ENCODE data around the gene KNTC1.
"Not testable (repeated sequence)": the region's sequence is repeated elsewhere in the genome, so short reads cannot be mapped to it uniquely, and the experiment has no call there.

Gene KNTC1, protein sequence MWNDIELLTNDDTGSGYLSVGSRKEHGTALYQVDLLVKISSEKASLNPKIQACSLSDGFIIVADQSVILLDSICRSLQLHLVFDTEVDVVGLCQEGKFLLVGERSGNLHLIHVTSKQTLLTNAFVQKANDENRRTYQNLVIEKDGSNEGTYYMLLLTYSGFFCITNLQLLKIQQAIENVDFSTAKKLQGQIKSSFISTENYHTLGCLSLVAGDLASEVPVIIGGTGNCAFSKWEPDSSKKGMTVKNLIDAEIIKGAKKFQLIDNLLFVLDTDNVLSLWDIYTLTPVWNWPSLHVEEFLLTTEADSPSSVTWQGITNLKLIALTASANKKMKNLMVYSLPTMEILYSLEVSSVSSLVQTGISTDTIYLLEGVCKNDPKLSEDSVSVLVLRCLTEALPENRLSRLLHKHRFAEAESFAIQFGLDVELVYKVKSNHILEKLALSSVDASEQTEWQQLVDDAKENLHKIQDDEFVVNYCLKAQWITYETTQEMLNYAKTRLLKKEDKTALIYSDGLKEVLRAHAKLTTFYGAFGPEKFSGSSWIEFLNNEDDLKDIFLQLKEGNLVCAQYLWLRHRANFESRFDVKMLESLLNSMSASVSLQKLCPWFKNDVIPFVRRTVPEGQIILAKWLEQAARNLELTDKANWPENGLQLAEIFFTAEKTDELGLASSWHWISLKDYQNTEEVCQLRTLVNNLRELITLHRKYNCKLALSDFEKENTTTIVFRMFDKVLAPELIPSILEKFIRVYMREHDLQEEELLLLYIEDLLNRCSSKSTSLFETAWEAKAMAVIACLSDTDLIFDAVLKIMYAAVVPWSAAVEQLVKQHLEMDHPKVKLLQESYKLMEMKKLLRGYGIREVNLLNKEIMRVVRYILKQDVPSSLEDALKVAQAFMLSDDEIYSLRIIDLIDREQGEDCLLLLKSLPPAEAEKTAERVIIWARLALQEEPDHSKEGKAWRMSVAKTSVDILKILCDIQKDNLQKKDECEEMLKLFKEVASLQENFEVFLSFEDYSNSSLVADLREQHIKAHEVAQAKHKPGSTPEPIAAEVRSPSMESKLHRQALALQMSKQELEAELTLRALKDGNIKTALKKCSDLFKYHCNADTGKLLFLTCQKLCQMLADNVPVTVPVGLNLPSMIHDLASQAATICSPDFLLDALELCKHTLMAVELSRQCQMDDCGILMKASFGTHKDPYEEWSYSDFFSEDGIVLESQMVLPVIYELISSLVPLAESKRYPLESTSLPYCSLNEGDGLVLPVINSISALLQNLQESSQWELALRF (N-terminal part only)

DNA sequence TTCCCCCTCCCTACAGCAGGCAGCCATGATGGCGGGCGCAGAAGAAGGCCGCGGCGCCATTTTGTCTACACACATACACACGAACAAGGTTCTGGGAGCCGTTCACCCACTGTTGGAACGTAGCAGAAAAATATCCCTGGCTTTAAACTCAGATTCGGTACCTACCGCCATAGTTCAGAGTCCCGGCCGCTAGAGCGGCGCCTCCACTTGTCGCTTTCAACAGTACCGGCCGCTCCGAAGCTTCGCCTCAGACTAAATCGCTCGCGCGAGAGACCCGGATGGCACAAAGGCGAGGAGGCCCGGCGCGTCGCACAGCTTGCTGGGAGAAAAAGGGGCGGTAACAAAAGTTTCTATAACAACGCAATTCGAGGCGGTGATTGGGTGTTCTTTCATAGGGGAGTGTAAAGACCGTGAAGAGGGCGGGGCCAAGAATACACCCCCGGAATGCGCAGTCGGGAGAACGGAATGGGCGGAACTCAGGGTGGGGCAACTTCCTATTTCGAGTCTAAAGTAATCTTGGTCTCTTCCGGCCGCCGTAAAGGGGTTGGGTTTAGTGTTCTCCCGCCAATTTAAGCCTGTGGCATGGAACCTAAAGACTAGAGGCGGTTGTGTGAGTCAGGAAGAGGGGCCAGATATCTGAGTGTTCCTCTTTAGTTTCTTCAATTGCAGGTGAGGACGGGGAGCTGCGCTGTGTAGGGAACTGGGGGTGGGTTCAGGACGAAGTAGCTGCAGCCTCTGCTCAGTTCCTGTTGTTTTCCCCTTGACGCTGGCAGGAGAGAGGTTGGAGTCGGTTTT is at the start of gene KNTC1, which contains the start of gene RSRC2:
TSS of gene KNTC1 (plus strand) at position 567 of the 795 bp plus-strand sequence. CDS start 2,815 bp downstream, outside the sequence.
TSS of gene RSRC2 (minus strand) at position 254 of the 795 bp plus-strand sequence. CDS start at position 171, 83 bp downstream.
- peak; percentile 98 for DNase-seq

DNA sequence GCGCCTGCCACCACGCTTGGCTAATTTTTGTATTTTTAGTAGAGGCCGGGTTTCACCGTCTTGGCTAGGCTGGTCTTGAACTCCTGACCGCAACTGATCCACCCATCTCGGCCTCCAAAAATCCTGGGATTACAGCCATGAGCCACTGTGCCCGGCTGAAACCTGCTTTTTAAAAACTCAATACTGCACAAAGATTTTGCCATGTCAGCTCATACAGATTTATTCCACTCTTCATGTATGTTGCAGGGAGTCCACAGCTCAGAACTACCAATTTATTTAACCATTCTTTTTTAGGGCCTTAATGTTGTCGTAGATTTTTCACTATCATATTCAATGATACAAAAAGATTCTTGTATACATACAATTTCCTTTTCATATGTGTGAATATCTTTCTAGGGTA is 46.3 kb upstream of the KNTC1 start:
- no peak for DNase-seq

DNA sequence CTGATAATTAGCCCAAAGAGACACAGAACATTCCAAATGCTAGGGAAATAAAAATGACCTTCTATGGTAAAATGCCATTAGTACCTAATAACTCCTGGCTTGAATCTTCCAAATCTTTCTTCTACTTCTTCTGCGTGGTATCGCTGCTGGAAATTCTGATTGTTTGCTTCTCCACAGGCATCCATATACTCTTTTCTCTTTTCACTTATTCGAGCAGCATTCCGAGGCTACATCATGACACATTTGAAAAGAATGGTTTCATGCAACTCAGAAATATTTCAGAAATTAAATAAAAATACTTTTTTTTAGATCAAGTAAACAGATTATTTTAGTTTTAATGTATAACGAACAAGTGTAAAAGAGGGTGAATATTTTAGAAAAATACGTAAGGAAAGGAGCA is 45.2 kb upstream of the KNTC1 start:
- DNase-seq: no peak

DNA sequence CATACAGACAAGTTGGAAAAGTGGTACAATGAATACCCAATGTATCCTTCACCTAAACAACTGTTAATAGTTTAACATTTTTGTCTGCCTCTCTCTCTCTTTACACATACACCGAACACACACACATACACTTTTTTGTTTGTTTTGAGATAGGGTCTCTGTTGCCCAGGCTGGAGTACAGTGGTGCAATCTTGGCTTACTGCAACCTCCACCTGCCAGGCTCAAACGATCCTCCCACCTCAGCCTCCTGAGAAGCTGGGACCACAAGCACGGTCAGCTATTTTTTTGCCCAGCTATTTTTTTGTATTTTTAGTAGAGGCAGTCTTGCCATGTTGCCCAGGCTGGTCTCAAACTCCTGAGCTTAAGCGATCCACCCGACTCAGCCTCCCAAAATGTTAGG is 43.1 kb upstream of the KNTC1 start:
- DNase-seq: no peak

DNA sequence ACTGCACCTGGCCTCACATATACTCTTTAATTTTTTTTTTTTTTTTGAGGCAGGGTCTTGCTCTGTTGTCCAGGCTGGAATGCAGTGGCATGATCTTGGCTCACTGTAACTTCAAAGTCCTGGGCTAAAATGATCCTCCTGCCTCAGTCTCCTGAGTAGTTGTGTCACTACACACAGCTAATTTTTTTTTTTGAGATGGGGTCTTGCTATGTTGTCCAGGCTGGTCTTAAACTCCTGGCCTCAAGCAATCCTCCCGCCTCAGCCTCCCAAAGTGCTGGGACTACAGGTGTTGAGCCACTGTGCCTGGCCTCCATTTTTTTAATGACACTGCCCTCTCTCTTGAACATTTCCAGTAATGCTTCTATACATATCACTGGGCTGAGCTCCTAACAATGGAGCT is 42.7 kb upstream of the KNTC1 start:
- DNase-seq: not testable (repeated sequence)

DNA sequence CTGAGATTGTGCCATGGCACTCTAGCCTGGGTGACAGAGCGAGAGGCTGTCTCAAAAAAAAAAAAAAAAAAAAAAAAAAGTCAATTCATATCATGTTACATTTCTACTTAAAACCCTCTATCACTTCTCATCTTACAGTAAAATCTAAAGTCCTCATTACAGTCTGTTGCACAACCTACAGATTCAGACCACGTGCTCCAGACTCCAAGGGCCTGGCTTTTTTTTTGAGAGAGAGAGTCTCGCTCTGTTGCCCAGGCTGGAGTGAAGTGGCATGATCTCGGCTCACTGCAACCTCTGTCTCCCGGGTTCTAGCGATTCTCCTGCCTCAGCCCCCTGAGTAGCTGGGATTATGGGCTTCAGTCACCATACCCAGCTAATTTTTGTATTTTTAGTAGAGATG is 40.7 kb upstream of the KNTC1 start:
- DNase-seq: not testable (repeated sequence)

DNA sequence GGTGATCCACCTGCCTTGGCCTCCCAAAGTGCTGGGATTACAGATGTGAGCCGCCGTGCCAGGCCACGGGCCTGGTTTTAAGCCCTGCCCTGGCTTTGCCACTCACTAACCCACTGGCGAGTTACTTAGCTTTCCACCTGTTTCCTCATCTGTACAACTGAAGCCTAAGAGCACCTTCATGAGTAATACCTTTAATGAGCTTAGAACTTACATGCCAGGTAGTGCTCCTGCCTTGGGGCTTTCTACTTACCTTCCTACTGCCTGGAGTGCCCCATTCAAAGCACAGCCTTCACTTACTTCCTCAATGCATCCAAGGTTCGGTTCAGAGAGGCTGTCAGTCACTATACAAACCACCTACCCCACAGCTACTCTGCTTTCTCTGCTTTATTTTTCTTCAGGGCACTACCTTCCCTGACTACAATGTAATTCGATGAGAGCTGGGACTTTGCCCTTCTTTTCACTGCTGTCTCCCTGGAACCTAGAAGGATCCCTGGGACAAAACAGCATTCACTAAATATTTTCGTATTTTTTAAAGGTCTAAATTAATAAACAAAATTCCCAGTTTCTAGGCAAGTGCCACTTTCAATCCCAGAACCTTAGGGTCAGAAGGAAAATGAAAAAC is 40.1 kb upstream of the KNTC1 start:
- no peak for DNase-seq

DNA sequence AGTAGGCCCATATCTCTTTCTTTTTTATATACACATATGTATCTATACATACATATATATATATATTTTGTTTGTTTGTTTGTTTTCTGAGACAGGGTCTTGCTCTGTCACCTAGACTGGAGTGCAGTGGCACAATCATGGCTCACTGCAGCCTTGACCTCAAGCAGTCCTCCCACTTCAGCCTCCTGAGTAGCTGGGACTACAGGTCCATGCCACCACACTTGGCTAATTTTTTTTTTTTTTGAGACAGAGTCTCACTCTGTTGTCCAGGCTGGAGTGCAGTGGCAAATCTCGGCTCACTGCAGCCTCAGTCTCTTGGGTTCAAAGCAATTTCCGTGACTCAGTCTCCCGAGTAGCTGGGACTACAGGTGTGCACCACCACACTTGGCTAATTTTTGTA is 39.2 kb upstream of the KNTC1 start:
- DNase-seq: not testable (repeated sequence)

DNA sequence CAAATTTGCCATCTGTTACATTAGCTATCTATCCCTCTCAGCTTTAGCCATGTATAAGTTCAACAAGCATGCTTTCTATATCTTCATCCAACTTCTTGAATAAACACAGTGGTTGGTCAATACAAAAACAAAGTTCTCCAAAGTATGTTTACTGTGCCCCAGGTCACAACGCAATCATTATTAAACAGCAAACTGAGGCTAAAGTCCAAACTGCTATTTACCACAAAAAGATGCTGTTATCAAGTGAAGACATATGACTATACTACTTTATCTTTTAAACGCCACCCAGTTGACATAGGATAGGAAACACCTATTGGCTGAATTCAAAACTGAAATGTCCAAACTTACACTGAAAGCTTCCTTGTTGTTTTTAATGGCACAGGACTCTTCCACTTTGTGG is 38.0 kb upstream of the KNTC1 start:
- no peak for DNase-seq

DNA sequence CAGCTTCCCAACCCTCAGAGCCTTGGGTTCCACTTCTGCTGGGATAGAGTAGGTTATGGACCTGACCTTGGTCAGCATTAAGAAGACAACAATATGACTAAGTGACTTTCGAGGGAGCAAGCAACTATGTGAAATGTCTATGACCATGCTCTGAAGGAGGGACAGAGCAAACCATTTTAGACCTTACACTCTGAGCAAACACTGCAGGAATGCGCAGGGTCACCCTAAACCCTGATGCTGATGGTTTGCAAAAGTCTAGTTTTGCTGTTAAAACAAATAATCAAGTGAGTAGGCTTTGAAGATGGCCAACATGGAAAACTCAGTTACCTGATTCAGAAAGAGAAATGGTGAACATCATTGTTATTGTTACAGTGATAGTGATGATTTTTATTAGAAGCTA is 35.1 kb upstream of the KNTC1 start:
- no peak for DNase-seq

DNA sequence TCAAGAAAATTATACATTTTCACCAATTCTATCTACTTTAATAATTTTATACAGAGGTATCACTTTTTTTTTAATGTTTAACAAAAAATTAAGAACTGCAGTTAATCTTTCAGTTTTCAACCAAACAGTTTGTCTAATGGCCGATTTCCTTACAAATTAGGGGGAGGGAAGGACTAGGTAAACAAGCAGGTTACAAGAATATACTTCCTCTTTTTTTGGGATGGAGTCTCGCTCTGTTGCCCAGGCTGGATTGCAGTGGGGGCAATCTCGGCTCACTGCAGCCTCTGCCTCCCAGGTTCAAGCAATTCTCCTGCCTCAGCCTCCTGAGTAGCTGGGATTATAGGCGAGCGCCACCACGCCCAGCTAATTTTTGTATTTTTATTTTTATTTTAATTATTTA is 33.8 kb upstream of the KNTC1 start:
- DNase-seq: not testable (repeated sequence)

DNA sequence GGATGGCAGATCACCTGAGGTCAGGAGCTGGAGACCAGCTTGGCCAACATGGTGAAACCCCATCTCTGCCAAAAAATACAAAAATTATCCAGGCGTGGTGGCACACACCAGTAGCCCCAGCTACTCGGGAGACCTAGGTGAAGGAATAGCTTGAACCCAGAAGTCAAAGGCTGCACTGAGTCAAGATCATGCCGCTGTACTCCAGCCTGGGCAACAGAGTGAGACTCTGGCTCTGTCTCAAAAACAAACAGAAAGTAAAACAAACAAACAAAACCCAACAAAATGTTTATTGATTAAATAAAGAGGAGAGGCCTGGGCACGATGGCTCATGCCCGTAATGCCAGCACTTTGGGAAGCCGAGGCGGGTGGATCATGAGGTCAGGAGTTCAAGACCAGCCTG is 31.8 kb upstream of the KNTC1 start:
- no peak for DNase-seq

DNA sequence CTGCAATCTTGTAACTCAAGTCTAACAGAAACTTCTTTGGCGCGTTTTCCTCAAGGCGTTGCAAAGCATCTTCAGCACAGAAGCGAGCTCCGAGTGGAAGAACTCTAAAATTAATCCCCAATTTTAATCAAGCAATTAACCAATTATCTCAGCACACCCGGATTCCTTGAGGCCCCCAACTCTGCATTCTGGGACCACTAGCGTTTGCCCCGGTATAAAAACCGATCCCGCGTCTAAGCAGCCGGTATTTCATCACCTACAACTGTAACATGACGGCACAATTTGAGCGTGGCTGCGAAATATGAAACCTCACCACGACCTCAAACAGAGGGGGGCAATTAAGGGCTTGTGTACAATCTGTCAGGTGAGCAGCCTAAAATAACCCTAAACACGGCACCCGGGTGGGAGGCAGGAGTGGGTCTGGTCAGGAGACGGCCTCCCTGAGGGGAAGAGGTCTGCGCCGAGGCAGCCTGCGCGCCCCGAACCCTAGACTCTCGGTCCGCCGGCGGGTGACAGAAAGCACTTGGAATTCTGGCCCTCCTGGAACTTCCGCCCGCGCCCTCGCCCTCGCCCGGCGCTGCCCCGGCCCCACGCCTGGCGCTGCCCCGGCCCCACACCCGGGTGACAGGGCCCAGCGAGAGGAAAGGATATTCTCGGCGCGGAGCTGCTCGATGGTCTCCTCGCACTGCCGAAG is 26.9 kb upstream of the KNTC1 start:
- peak; percentile 26 for DNase-seq

DNA sequence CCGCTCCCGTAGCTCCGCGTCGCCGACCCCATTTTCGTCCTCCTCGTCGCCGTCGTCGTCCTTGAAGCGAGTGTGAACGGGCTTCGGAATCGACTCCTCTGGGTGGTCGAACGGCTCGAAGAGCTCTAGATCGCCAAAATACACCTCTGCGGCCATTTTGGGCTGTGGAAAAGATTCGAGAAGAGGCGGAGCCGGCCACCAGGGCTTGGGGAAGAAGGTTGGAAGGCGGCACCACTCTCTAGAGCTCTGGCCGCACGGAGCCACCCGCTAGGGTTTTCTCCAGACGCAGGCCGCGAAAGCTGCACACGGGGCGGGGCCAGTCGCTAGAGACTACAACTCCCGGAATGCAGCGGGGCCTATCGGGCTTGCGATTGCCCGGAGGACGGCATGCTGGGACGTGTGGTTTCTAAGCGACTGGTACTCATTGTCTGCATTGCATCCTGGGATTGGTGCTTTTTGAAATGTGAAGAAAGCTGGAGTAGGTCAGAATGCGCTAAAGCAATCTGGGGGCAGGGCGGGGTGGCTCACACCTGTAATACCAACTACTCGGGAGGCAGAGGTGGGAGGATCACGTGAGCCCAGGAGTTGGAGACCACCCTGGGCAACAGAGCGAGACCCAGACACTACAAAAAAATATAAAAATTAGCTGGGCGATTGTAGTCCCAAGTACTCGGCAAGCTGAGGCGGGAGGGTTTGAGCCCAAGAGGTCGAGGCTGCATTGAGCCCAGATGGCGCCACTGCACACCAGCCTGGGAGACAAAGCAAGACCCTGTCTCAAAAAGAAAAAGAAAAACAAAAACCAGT is 26.2 kb upstream of the KNTC1 start, which contains the start of gene ZCCHC8:
TSS of gene ZCCHC8 (minus strand) at position 248 of the 804 bp plus-strand sequence. CDS start at position 156, 92 bp downstream.
- DNase-seq: peak; percentile 95

DNA sequence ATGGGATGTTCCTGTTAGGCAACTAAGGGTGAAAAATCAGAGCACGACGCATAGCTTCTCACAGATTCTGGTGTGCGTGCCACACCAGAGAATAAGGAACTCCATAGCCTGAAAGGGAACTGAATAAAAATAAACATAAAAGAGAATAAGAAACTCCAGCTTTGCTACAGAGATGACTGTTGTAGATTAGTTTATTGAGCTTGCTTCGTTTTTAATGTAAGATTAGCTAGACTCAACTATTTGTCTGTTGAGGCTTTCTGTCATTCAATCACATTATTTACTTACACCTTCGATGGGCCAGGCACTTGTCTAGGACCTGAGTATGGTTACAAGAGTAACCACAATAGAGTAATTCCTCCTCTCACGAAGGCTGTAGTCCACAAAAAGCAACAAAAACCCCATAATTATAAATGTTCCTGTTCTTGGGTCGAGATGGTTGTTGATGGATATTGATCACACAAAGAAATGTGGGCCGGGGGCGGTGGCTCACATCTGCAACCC is 25.5 kb upstream of the KNTC1 start:
- no peak for DNase-seq

DNA sequence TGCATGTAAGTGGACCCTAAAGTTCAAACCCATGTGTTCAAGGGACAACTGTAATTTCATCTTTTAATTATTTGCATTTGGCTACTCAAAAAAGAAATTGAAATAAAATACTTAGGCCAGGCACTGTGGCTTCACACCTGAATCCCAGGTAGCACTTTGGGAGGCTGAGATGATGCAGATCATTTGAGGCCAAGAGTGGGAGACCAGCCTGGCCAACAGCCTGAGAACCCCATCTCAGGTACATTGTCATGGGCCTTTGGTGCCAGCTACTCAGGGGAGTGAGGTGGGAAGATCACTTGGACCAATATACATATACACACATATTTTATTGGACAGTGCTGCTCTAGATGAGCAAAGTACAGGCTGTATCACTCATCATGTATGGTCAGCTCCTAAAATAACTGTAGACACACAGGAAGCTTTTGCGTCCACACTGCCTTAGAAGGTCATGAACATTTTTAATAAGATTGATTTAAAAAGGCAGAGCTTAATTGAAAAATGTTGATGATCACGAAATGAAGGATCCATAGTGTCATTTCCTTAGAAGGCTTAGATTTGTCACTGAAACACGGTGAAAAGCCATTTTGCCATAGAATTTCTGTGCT is 23.8 kb upstream of the KNTC1 start:
- DNase-seq: no peak

DNA sequence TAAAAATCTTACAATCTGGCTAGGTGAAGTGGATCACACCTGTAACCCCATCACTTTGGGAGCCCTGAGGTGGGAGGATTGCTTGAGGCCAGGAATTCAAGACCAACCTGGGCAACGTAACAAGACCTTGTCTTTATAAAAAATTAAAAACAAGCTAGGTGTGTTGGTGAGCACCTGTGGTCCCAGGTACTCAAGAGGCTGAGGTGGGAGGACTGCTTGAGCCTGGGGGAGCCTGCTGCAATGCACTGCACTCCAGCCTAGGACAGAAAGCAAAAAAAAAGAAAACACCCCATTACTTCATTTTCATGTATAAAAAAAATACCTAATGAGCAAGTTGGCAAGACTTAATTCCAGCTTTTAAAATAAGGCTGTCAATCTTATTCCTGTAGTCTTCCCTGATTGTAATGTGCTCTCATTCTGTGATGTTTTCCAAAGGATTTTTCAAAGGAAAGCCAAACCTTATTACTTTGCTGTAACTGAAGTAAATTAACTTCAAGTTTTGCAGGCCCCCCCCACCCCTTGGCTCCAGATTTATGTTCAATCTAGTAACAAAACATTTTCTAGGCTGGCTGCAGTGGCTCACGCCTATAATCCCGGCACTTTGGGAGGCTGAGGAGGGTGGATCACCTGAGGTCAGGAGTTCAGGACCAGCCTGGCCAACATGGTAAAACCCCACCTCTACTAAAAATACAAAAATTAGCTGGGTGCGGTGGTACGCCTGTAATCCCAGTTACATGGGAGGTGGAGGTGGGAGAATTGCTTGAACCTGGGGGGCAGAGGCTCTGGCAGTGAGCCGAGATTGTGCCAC is 23.1 kb upstream of the KNTC1 start:
- no peak for DNase-seq

DNA sequence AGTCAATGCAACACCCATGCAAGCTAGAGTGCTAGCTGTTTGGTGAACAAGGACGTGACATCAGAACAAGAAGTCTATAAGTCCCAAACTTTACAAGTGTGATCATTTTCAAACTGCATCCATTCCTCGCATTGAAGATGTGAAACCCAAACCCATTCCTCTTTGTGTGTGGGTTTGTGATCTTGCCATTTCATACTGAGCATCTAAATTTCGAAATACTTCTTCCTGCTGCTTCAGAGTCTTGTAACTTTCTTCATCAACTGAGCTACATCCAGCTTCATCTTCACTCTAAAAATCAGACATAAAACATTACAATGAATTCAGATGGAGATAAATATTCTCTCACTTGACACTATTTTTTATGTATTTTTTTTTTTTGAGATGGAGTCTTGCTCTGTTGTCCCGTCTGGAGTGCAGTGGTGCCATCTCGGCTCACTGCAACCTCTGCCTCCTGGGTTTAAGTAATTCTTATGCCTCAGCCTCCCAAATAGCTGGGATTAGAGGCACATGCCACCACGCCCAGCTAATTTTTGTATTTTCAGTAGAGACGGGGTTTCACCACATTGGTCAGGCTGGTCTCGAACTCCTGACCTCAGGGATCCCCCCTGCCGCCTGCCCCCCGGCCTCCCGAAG is 21.5 kb upstream of the KNTC1 start:
- DNase-seq: no peak
